ENCODE measurements around the gene ELF3. TPM values are rescaled to one million over a fixed set of nuclear protein-coding genes. Genes with fewer than 3 reads are reported as not detected.
"Not testable (repeated sequence)": the region's sequence is repeated elsewhere in the genome, so short reads cannot be mapped to it uniquely, and the experiment has no call there.

Gene ELF3
- total RNA-seq, 1 donor from 2014 or later: 74.1 TPM

GRCh38 chr1:202018468-202019234 lies 8.3 kb downstream of the ELF3 start:
- no peaks in the 10 kb centered on the region for H3K9me3 ChIP-seq
- no peak for TF ChIP-seq CTCF (IDR thresholded peaks at IDR 0.05)
- H3K27ac ChIP-seq: peak overlapping the region; percentile 73
- H3K4me3 ChIP-seq: peak overlapping the region; percentile 27
- intact Hi-C loops (cut with DNase I): no loop called here
- ATAC-seq (peak; percentile 85 to 88), DNase-seq (peak; percentile 89)
- peaks cover 8% of the 10 kb centered on the region for H3K4me1 ChIP-seq
- H3K36me3 ChIP-seq: peaks cover 20% of the 10 kb centered on the region
- no peaks in the 10 kb centered on the region for H3K27me3 ChIP-seq (ENCODE audit: low read depth)

GRCh38 chr1:202019235-202019558 lies 8.8 kb downstream of the ELF3 start:
- not testable (repeated sequence) for H3K4me1 ChIP-seq

GRCh38 chr1:202023001-202023433 lies 12.6 kb downstream of the ELF3 start:
- H3K27ac ChIP-seq: peak overlapping the region; percentile 2
- peak; percentile 65 to 66 for ATAC-seq

More at GRCh38 chr1:202019235-202019558, 8.8 kb downstream of the ELF3 start:
- H3K27me3 ChIP-seq (ENCODE audit: low read depth); H3K9me3 ChIP-seq; intact Hi-C loops (cut with DNase I); DNase-seq; ATAC-seq; H3K4me3 ChIP-seq: not testable (repeated sequence)
- H3K27ac ChIP-seq: peak overlapping the region; percentile 73
- peaks cover 16% of the 10 kb centered on the region for H3K36me3 ChIP-seq

GRCh38 chr1:202029171-202029665 lies 18.8 kb downstream of the ELF3 start:
- no peak for ATAC-seq
- H3K36me3 ChIP-seq: no peaks in the 10 kb centered on the region
- peaks cover 5% of the 10 kb centered on the region for H3K4me1 ChIP-seq
- H3K27ac ChIP-seq: no peak overlapping the region
- intact Hi-C loops (cut with DNase I): no loop called here
- H3K4me3 ChIP-seq: no peak overlapping the region
- H3K27me3 ChIP-seq (ENCODE audit: low read depth): no peaks in the 10 kb centered on the region
- TF ChIP-seq CTCF (IDR thresholded peaks at IDR 0.05): no peak
- DNase-seq: no peak
- no peaks in the 10 kb centered on the region for H3K9me3 ChIP-seq

More at GRCh38 chr1:202023001-202023433, 12.6 kb downstream of the ELF3 start:
- Histone ChIP-seq H3K4me1 (peaks cover 3% of the 10 kb centered on the region), H3K27me3 (ENCODE audit: low read depth) (no peaks in the 10 kb centered on the region), H3K36me3 (no peaks in the 10 kb centered on the region), H3K4me3 (no peak overlapping the region), H3K9me3 (no peaks in the 10 kb centered on the region)
- no peak for TF ChIP-seq CTCF (IDR thresholded peaks at IDR 0.05)
- intact Hi-C loops (cut with DNase I): no loop called here
- DNase-seq: peak; percentile 79

GRCh38 chr1:202029727-202030126 lies 19.3 kb downstream of the ELF3 start:
- Histone ChIP-seq H3K27ac (no peak overlapping the region), H3K4me3 (no peak overlapping the region), H3K27me3 (ENCODE audit: low read depth) (no peaks in the 10 kb centered on the region), H3K9me3 (no peaks in the 10 kb centered on the region), H3K36me3 (no peaks in the 10 kb centered on the region), H3K4me1 (peaks cover 9% of the 10 kb centered on the region)
- intact Hi-C loops (cut with DNase I): no loop called here
- ATAC-seq (no peak), DNase-seq (no peak)
- no peak for TF ChIP-seq CTCF (IDR thresholded peaks at IDR 0.05)

- intact Hi-C loops (cut with DNase I): no loop called here
- ATAC-seq: no peak
- no peak overlapping the region for H3K4me3 ChIP-seq
- TF ChIP-seq CTCF (IDR thresholded peaks at IDR 0.05): no peak
- no peak for DNase-seq
- no peaks in the 10 kb centered on the region for H3K9me3 ChIP-seq
- no peak overlapping the region for H3K27ac ChIP-seq
- H3K27me3 ChIP-seq (ENCODE audit: low read depth): no peaks in the 10 kb centered on the region
- no peaks in the 10 kb centered on the region for H3K36me3 ChIP-seq
- peaks cover 9% of the 10 kb centered on the region for H3K4me1 ChIP-seq
Measured at GRCh38 chr1:202031796-202032195, 21.4 kb downstream of the ELF3 start.

Measured in lower lobe of right lung (tissue), 2 donors.